HG03378 (cell line): ENCODE results near the gene MSANTD1.

Source experiments
- ATAC-seq: cut with Tn5 transposase; IDR thresholded peaks from one replicate; pipeline ENCODE4 v1.9.1; 2021; ENCODE audit warnings: mild to moderate bottlenecking, moderate library complexity; ENCODE audit not compliant: unreplicated experiment

Gene MSANTD1

DNA sequence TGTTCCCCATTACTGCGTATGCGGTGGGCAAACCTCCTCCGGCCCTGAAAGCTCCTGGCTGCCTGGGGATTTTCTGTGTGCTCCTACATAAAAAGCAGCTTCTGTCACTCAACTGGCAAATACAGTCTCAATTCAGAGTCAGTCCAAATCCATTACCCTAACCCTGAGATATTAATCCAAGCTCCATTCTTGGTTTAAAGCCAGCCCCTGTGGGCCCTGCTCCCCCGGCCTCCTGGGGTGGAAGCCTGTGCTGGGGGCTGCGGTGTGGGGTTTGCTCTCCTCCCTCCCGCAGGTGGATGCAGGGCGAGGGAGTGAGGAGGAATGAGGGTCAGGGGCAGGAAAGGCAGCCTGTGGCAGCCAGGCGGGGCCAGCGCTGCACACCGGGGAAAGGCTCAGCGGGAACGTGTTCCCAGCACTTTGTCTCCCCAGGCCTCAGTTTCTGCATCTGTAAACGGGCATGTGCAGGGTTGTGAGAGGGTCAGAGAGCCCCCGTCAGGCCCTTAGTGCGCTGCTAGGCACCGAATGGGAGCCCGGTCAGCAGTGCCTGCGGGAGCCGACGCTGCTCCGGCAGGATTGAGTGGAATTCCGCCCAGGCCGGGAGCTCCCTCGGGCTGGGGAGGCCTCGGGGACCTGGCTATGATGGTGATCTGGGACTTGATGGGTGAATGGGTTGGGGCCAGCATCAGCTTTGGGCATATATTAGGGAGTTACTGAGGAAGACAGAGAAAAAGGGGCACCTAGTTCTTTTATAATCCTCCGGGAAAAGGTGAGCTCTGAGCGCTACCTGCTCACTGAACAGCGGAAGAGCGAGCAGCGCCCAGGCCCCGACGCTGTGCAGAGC lies 37.6 kb downstream of the MSANTD1 start:
- no peak for ATAC-seq

DNA sequence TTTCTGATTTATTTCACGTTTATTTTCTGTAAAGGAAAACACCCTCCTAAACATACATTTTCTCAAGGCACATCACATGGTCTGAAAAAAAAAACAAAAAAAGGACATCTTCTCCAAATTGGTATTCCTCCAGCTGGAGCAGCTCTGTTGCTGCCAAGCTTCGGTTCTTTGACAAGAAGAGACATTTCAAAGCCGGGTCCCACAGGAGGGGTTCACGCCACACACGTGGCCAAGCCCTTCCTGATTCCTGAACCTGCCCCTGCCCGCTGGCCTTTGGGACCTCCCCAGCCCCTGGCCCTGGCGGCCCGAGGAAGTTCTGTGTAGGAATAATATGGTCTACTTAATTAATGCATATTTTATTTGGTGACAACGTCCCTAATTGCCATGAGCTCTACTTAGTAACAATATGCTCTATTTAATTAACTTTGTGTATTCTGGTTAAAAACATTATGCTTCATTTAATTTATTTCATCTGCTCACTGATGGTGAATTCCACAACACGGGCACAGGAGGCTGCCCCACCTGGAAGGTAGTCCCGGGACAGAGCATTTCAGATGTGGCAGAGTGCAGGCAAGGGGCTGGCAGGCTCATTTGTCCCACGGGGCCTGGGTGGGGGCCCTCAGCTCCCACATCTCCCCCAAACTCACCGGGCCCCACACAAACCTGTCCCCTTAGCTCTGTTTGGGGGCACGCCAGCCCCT lies 38.5 kb downstream of the MSANTD1 start:
- ATAC-seq, result no peak

DNA sequence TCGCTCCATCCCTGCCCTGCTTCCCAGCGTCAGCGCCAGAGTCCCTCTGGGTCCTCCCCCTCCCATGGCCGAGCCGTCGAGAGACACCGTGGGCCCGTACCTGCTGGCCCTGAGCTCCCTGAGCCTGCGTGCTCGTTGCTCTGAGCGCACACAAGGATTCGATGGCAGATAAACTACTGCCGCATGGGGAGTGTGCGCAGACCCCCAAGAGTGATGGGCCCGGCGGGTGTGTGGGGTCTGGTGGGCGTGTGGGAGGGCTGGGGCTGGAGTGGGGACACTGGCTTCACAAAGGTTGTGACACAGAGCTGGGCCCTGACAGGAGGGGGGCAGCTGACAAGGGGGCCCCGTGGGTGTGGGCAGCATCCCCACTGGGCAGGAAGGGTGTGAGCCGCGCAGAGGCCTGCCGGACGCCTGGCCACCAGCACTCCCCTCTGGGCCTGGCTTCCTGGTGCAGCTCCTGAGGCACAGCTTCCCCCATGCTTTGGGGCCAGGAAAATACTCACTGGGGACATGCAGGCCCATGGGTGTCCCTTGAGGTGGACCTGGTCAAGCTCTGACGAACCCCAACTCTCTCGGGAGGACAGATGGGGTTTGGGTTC lies 39.1 kb downstream of the MSANTD1 start:
- no peak for ATAC-seq

DNA sequence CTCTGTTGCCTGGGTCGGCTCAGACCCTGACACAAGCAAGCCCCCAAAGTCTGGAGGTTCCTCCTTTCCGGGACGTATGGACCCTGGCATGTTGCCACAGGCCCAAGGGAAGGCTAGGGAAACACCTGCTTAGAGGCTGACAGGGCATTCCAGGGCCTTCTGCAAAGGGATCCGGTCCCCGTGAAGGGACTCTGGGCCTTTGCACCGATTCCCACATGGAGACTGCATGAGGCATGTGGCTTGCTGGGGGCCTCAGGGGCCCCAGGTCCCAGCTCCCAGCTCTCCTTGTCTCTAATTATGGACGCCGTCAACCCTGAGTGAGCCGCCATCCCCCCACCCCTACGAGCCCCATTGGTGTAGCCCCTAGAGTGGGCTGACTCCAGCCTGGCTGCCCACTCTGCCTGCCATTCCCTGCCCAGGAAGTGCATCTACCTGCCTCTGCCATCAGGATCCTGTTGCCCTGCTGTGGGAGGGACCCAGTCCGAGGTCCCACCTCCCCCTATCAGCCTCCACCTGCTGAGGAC lies 39.7 kb downstream of the MSANTD1 start:
- no peak for ATAC-seq

DNA sequence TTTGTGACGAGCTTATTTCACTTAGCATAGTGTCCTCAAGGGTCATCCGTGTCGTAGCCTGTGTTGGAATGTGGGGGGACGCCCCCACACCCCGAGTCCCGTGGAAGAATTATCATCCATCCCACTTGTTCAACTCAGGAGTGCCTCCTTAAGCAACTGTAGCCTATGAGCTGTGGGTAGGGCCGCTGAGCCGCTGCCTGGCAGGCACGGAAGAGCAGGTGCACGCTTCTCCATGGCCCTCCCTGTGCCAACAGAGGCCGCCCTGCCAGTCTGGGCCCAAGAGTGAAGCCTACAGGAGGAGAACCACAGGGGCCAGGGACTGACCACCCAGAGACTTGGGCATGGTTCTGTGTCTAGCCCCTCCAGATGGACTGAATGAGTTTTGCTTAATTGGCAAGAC lies 41.5 kb downstream of the MSANTD1 start:
- no peak for ATAC-seq

DNA sequence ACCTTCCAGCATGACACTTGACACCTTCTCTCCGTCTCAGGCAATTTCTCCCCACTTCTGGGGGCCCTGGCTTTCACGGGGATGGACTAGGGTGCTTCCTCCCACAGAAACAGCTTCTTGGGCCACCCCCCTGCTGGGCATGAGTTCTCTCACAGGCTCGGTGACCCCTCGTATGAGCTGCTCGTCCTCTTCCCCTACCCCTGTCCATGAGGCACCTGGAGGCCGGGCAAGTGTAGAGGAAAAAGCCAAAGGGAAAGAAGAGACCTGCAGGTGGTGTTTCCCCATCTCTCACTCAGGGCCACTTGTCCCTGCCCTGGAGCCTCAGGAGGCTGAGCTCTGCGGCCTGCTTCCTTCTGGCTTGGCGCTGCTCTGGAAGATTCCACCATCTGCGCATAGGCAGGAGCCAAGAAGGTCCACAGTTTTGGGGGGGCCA lies 41.9 kb downstream of the MSANTD1 start:
- no peak for ATAC-seq

DNA sequence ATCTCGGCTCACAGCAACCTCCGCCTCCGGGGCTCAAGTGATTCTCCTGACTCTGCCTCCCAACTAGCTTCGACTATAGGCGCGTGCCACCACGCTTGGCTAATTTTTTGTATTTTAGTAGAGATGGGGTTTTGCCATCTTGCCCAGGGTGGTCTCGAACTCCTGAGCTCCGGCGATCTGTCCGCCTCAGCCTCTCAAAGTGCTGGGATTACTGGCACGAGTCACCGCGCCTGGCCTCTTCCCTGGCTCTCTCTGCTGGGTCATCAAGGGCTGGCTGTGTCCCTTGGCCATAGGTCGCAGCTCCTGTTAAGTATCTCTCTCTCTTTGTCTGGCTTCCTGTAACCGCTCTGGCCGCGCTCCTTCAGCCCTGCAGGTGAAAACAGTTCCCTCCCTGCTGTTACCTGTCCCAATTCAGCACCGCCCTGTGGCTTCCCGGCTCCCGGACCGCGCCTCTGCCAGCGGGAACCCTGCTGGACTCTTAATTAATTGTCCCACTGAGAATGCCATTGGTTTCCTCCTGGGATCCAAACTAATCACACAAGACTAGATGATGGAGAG lies 42.5 kb downstream of the MSANTD1 start:
- ATAC-seq, result no peak

DNA sequence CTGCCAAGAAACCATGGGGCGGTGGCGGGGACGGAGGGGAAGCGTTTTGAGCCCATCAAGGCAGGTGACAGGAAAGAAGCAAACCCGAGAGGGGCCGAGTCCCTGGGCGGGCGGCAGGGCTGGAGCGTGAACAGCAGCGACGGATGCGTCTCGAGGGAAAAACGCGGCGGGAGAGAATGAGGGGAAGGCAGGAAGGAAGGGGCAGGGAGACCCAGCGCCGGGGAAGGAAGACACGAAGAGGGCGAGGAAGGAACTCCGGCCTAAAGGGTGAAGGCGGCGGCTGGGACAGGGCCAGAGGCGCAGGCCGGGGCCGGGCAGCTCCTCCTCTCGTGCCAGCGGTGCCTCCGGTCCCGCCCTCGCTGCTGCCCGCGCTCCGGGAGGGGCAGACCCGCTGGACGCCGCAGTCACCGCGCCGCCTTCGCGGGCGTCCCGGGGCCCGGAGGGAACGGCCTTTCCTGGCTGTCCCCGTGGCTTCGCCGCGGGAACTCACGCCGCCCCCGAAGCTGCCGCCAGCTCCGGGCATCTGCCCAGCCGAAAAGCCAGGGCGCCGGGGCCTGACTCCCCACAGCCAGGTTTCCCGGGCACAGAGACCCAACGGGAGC lies 43.1 kb downstream of the MSANTD1 start:
- ATAC-seq, result no peak

DNA sequence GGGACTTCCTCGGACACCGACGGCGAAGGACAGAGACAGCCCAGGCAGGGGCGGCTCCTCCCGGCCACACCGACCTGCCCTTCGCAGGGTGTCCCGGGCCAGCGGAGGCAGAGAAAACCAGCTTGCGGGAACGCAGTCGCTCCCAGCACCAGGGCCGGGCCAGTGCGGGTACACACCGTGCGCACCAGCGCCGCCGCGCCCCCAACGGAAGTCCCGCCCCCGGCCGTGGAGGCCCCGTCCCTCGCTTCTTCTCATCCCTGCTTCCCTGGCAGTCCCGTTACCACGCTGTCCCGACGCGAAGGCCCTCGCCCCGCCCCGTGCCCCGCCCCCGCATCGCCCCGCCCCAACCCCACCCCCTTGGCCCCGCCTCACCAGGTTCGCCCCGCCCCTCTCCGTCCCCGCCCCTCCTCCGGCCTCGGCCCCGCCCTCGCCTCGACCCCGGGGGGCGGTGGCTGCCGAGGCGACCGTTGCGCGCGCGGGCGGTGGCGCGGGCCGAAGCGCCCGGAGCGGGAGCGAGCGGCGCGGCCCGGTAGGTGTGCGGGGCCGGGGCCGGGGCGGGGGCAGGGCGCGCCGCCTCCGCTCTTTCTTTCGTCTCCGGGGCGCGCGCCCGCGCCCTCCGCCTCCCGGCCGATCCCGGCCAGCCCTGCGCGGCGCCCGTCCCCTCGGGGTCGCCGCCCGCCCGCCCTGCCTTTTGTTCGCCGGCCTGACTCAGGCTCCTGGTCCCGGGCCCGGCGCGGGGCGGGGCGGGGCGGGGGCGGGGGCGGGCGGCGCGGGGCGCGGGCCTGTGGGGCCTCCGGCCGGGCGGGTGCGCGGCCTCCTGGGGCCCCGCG lies 43.8 kb downstream of the MSANTD1 start, which contains the start of gene RGS12:
Gene RGS12 (plus strand): TSS at position 451 of the 830 bp plus-strand sequence. CDS start 23,150 bp downstream, outside the sequence.
- peak; percentile 36 for ATAC-seq

DNA sequence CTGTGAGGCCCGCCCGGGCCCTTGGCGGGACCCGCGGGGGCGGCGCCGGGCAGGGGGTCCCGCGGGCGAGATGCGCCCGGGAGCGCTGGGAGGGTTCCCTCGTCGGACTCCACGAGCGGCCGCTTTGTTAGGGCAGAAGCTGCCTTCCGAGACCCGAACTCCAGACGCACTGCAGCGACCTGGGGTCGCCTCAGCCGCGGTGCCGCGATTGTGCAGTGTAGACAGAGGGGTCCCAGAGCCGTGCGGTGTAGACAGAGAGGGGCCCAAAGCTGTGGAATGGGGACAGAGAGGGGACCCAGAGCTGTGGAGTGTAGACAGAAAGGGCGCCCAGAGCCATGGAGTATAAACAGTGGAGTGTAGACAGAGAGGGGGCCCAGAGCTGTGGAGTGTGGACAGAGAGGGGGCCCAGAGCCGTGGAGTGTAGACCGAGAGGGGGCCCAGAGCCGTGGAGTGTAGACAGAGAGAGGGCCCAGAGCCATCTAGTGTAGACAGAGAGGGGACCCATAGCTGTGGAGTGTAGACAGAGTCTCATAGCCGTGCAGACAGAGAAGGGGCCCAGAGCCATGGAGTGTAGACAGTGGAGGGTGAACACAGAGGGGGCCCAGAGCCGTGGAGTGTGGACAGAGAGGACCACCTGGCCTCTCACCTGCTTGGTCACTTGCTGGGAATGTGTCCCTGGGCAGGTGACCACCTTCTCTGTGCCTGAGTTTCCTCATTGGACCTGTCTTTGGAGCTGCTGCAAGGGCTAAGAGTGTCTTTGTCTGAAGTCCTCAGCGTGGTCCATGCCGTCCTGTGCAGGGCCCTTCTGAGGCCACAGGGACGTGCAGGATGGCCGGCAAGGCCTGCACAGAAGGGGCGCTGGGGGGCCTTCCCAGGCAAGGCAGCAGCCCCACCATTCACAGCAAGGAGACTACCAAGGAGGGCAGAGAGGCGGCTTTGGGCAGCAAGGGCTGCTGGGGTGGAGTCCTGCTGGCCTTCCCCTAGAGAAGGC lies 44.7 kb downstream of the MSANTD1 start:
- ATAC-seq, result no peak

DNA sequence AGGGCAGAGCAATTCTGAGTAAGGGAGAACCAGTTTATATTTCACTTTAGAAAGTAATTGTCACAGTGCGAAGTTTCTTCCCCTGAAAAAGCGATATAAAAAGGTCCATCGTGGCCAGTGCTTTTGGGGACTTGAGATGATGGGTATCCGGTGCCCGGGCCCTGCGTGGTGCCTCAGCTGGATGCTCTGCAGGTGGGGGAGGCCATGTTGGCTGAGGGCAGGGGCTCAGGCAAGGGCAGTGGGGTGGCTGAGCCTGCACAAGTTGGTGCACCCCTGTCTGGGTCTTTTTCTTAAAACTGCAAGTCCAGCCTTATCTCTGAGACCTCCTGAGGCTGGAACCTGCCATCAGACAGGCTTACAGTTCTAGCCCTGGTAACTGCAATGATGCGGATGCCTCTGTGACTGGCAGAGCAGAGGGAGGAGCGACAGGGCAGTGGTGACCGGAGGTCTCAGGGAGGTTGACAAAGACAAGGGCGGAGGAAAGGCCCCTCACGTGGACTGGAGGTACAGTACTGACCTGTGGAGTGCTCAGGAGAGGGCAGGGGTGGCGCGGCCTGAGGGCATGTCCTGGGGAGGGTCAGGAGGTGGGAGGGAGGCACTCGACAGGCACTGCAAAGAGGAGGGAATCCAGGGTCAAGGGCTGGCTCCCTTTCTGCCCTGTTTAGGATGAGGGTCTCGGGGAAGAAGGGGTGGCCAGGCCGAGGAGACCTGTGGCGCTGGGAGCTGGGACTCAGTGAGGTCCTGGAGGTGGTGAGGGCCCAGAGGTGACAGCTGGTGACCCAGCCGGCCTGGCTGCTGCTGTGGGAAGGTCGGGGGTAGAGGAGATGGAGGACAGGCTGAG lies 45.7 kb downstream of the MSANTD1 start:
- no peak for ATAC-seq

DNA sequence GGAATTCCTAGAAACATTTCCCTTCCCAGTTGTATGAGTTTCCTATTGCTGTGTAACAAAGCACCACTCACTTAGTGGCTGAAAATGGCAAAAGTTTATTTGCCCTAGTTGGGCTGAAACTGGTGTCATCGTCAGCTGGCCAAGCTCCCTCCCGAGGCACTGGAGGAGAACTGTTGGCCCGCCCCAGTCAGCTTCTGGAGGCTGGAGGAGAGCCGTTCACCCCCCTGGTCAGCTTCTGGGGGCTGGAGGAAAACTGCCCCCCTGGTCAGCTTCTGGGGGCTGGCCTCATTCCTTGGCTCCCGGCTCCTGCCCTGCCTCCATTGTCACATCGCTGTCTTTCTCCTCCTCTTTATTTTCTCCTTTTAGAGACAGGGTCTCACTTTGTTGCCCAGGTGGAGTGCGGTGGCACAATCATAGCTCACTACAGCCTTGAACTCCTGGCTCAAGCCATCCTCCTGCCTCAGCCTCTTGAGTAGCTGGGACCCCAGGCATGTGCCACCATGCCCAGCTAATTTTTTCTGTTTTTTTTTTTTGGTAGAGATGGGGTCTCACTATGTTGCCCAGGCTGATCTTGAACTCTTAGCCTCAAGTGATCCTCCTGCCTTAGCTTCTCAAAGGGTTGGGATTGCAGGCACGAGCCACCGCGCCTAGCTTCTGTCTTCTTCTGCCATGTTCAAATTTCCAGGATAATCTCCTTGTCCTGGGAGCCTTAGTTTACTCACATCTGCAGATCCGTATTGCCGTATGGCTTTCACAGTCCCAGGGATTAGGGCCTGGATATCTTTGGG lies 47.1 kb downstream of the MSANTD1 start:
- no peak for ATAC-seq

DNA sequence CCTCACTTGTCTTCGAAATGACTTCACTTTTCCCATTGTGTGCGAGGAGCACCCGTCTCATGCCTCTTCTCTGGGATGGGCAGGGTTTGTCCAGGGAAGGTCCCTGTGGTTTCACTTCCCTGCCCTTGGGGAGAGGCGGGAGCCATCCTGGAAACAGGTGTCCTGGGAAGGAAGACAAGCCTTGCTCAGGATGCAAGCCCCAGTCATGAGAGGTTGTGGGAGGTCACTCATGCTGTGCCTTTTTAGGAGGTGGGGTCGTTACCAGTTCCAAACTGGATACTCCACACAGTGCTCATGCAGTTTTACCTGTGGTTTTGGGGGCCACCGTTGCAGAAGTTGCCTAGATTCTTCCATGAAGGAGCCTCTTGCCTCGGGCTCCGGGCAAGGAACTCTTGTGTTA lies 47.7 kb downstream of the MSANTD1 start:
- no peak for ATAC-seq

DNA sequence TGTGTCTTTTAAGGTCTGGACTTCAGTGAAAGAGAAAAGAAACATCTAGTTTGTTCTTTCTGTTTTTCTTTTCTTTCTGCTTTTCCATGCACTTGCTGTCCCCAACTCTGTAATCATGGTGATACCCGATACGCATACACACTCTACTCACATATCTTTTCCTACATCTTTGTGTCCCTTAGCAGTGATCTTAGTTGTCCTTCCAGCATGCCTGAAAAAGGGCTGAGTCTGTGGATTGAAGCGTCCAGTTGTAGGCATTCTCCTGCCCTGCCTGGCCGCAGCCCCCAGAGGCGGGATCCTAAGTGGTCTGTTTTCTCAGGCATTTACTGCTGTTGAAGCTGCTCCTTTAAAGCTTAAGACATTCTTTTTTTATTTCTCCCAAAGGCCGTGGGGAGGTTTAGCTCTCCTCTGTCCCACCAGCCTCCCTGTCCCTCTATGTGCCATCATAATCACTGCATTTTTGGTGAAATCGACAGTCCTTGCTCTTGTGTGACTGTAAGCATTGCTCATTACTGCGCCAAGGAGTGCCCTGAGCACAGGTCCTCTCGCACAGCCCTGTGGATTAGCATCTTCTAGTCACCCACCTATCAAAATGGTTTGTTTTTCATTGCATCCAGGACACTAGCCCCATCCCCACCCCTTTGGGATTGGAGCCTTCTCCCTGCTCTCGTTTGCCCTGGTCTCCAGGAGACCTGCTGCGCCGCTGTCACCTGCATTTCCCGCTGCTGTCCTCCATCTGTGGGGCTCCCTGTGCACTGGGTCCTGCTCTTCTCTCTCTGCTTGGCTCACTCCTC lies 48.3 kb downstream of the MSANTD1 start:
- ATAC-seq, result no peak

DNA sequence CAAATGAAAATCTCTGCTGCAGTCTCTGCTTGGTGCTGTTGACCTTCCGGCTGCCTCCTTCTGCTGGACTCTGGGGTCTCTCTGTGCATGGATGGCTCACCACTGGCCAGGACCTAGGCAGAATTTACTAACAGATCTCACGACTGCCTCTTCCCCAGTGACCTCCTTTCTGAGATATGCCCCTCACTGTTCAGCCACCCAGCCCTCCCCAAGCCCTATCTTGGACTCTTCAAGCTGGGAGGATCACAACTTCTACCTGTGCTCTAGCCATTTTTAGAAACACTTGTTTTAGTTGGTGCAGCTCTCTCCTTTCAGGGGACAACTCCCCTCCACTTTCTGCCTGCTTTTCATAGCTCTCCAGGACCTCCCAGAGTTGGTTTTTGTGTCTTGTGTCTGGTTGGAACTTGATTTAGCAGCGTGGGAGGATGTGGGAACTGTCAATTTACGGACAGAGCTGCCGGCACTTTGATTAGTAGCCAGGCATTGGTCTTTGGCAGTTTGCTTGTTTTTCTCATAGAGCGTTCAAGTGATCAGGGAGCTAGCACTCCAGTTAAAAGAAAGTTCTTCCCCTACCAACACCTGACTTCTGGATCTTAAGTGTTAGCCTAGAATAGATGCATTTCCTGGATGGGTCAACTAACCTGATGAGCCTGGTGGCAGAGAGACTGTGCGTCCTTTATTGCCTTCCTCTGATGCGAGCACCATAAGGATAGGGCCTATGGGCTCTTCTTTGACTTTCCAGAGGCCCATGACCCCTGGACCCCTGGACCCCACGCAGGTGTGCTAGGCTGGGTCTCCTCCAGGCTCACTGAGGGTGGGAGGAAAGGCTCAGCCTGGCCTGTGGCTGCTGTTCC lies 50.4 kb downstream of the MSANTD1 start:
- no peak for ATAC-seq
